ENCODE data around the gene ARID1B.

GRCh38 chr6:157219201-157220200 lies 442.3 kb downstream of the ARID1B start:
- no peak for TF ChIP-seq CTCF (conservative IDR thresholded peaks at IDR 0.05; ENCODE audit: low read depth, low read length)
- no peak for TF ChIP-seq CHD1 (IDR thresholded peaks at IDR 0.05; ENCODE audit: low read depth, low read length)
- TF ChIP-seq RAD21 (IDR thresholded peaks at IDR 0.05; ENCODE audit: low read length) = no peak
- TF ChIP-seq FOS (IDR thresholded peaks at IDR 0.05; ENCODE audit: low read depth, low read length) = no peak
- TF ChIP-seq POLR2A (IDR thresholded peaks at IDR 0.05; ENCODE audit: low read depth, low read length) = no peak
- TF ChIP-seq MAFK (IDR thresholded peaks at IDR 0.05; ENCODE audit: low read depth, low read length) = no peak
- no peak for TF ChIP-seq CEBPB (IDR thresholded peaks at IDR 0.05; ENCODE audit: low read depth, low read length)
- no peak for TF ChIP-seq RFX5 (IDR thresholded peaks at IDR 0.05; ENCODE audit: low read depth, low read length)
- TF ChIP-seq, protein P1, sequence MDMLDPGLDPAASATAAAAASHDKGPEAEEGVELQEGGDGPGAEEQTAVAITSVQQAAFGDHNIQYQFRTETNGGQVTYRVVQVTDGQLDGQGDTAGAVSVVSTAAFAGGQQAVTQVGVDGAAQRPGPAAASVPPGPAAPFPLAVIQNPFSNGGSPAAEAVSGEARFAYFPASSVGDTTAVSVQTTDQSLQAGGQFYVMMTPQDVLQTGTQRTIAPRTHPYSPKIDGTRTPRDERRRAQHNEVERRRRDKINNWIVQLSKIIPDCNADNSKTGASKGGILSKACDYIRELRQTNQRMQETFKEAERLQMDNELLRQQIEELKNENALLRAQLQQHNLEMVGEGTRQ (IDR thresholded peaks at IDR 0.05; ENCODE audit: low read depth, low read length) = no peak
- no peak for TF ChIP-seq RCOR1 (IDR thresholded peaks at IDR 0.05; ENCODE audit: insufficient replicate concordance, low read length)
- TF ChIP-seq ELK1 (IDR thresholded peaks at IDR 0.05; ENCODE audit: borderline replicate concordance, low read depth, low read length) = no peak

Data from IMR-90 (cell line).